Measurements from ENCODE around the gene CD81. TPM values are rescaled to one million over a fixed set of nuclear protein-coding genes. Genes with fewer than 3 reads are reported as not detected.
A peak's percentile ranks its signal among the peaks of the same experiment; 100 is the strongest.

The CD81 gene
- total RNA-seq, 1 experiment from 2014 or later = 296 TPM

DNA sequence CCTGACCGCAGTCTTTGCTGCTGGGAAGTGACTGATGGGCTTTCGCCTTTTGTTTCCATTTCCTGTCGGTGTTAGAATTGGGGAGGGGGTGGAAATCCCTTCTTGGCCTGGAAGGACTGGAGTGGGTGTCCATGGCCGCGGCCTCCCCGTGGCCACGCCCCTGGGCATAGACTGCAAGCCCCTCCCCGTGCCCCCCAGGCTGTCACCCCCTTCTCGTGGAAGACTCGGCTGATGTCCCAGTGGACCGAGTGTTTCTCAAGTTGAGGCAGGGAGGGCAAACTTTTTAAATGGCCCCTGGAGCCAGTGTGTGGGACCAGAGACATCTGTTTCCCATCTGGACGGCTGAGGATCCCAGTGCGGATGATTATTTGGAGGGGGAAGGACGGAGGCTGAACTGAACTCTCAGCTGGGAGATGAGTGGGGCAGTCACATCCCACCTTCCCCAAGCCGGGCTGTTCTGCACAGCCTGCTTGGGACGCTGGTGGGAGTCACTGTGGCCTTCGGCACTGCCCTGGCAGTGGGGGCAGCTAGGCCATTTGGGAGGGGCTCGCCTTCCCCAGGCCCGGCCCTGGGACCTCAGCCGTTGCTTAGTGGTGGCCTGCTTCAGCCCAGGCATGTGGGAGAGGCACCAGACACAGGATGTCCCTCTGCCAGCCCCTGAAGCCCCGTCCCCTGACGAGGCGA lies 1.6 kb downstream of the CD81 start:
- POLR2A ChIA-PET = interaction anchor here (1.0 to 1.8 kb wide), 4 partner anchors 9 to 59 kb away, joined by 3 to 14 read pairs (median 10); partner anchors contain the start of gene TSSC4
- H2AFZ ChIP-seq (ENCODE audit: low read depth, low read length, poor library complexity, severe bottlenecking) = no peak overlapping the region
- intact Hi-C loops (cut with micrococcal nuclease) = no loop called here
- TF ChIP-seq EGR1 (IDR thresholded peaks at IDR 0.05; ENCODE audit: low read depth) (no peak), ELF1 (IDR thresholded peaks at IDR 0.05; ENCODE audit: borderline replicate concordance, low read depth) (no peak), EZH2phosphoT487 (IDR thresholded peaks at IDR 0.05; ENCODE audit: borderline replicate concordance) (no peak), JUND (IDR thresholded peaks at IDR 0.05) (no peak), TCF7L2 (IDR thresholded peaks at IDR 0.05; ENCODE audit: borderline replicate concordance, extremely low read depth, insufficient read depth, insufficient read length) (no peak), SP1 (IDR thresholded peaks at IDR 0.05; ENCODE audit: low read depth) (no peak), ZNF274 (IDR thresholded peaks at IDR 0.05; ENCODE audit: low read depth, low read length) (no peak), CEBPB (IDR thresholded peaks at IDR 0.05; ENCODE audit: low read depth) (no peak), FOSL1 (IDR thresholded peaks at IDR 0.05; ENCODE audit: low read depth) (no peak), EZH2 (IDR thresholded peaks at IDR 0.05) (no peak)
- TF ChIP-seq, protein P1, sequence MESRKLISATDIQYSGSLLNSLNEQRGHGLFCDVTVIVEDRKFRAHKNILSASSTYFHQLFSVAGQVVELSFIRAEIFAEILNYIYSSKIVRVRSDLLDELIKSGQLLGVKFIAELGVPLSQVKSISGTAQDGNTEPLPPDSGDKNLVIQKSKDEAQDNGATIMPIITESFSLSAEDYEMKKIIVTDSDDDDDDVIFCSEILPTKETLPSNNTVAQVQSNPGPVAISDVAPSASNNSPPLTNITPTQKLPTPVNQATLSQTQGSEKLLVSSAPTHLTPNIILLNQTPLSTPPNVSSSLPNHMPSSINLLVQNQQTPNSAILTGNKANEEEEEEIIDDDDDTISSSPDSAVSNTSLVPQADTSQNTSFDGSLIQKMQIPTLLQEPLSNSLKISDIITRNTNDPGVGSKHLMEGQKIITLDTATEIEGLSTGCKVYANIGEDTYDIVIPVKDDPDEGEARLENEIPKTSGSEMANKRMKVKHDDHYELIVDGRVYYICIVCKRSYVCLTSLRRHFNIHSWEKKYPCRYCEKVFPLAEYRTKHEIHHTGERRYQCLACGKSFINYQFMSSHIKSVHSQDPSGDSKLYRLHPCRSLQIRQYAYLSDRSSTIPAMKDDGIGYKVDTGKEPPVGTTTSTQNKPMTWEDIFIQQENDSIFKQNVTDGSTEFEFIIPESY (IDR thresholded peaks at IDR 0.05; ENCODE audit: extremely low read depth, insufficient replicate concordance, low read length) = no peak
- BruUV-seq (replicated peaks) = no TSS peak
- H4K20me1 ChIP-seq (ENCODE audit: insufficient read depth) = peaks cover 8% of the 10 kb centered on the region; the same call in 1 of the 2 replicates
- peak overlapping the region; percentile 98 for H3K4me2 ChIP-seq (ENCODE audit: low read length)
- H3K9ac ChIP-seq (ENCODE audit: low read length) = peak overlapping the region; percentile 93
- no peaks in the 10 kb centered on the region for H3K9me2 ChIP-seq (ENCODE audit: insufficient read depth)
- H3K27ac ChIP-seq (ENCODE audit: low read depth, low read length) = peak overlapping the region; percentile 81
- H3K4me1 ChIP-seq (ENCODE audit: control insufficient read depth in 1 of 2, insufficient read depth in 2 of 2, low read length in 2 of 2) = peaks cover 10 to 57% of the 10 kb centered on the region in 2 experiments
- ATAC-seq (no peak), DNase-seq (ENCODE audit: low read depth, low spot score) (no peak)
- H3K79me2 ChIP-seq (ENCODE audit: insufficient read depth, low read length) = peaks cover 62% of the 10 kb centered on the region
- CTCF ChIA-PET = interaction anchor here (1.4 to 1.8 kb wide), 2 partner anchors 22 to 74 kb away, joined by 4 to 8 read pairs; partner anchors contain the start of gene TSSC4
- H3K27me3 ChIP-seq (ENCODE audit: insufficient read depth, low read length) = no peaks in the 10 kb centered on the region
- H3K36me3 ChIP-seq (ENCODE audit: control insufficient read depth in 1 of 2, insufficient read depth in 2 of 2, low read length in 2 of 2) = peaks cover 0 to 18% of the 10 kb centered on the region in 2 experiments; a peak in 1 of 4 replicates
- RAD21 ChIA-PET (ENCODE audit: low non-redundant PET in 1 of 2, low total read pairs in 2 of 2, uncharacterized antibody in 2 of 2, unreplicated experiment in 2 of 2) = no interaction called here
- H3K4me3 ChIP-seq (replicated peaks in 1 of 2; ENCODE audit: low read depth in 1 of 2, low read length in 2 of 2) = peak overlapping the region; percentile 68 to 95
- H3K9me3 ChIP-seq (ENCODE audit: control insufficient read depth in 1 of 2, insufficient read depth in 1 of 2, low read depth in 1 of 2, low read length in 2 of 2) = no peaks in the 10 kb centered on the region

Measured in HCT116 (cell line).